ENCODE results near the gene MINDY4.

Gene MINDY4

DNA sequence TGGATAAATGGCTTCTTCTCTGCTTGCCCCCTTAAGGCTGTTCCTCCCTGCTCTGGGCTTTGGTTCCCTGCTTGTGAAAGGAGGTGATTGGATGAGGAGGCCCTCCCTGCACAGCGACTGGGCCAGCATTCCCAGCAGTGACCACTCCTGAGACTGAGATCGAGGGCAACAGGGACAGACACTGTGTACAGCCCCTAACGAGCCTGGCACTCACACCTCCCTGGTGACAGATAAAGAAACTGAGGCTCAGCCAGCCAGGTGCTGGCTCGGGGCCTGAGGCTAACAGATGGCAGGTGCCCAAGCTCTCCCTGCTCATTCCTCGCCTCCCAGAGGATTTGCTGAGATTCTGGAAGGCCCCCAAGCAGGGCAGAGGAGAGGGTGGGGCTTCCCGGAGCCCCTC lies 128.4 kb downstream of the MINDY4 start:
- DNase-seq (ENCODE audit: low read depth in 3 of 3, low spot score in 1 of 3): no peak

DNA sequence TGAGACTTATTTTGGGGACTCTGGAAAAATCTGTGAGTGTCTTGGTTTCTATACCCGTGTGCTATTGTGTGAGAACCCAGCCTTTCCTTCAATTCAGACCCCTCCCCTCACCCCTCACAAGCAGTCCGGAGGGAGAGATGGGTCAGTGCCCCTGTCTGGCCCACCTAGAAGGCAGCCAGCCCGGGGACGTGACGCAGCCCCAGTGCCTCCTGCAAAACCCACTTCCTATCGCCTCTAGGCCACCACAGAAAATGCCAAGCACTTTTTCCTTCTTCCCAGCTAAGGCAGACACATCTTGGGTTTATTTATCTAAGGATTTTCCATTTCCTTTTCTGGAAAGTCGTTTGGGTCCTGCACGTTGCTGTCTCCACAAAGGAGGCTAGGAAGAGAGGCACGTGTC lies 128.8 kb downstream of the MINDY4 start:
- no peak for DNase-seq (ENCODE audit: low read depth in 3 of 3, low spot score in 1 of 3)

DNA sequence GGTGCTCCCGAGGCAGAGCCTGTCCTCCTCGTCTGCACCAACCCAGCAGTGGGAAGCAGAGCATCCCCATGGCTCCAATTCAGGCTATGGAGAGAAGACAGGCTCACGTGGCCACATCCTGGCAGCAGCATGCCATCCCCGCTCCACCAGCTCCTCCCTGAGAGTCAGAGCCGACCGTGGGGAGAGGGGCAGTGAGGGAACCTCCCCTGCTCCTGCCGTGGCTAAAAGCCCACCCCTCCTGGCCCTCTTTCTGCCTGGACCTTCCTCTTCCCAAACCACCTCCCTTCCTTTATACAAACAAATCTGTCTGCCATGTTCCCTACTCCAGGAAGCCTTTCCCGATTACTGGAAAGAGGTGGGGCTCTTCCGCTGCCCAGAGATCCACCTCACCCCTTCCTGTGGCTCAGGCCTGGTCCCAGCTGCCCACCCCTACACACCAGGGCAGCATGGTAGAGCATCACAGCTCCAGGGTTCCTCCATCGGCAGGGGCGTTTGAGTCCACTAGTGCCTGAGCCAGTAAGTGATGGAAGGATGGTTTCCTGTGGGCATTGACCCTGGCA lies 129.7 kb downstream of the MINDY4 start:
- DNase-seq (ENCODE audit: low read depth in 3 of 3, low spot score in 1 of 3): no peak

DNA sequence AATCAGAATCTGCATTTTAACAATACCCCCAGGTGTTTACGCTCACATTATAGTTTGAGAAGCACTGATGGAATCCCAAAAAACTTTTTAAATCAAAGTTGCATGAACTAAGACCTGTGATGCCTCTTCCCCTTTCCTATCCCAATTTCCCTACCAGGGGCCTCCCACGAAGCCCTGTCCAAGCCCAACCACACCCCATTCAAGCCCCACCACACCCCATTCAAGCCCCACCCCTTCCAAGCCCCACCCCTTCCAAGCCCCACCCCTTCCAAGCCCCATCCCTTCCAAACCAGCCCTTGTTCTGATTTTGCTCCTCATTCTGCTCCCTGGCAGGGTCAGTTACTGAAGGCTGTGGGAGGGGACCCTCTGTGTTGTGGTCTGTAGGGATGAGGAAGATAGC lies 130.6 kb downstream of the MINDY4 start:
- no peak for DNase-seq (ENCODE audit: low read depth in 3 of 3, low spot score in 1 of 3)

DNA sequence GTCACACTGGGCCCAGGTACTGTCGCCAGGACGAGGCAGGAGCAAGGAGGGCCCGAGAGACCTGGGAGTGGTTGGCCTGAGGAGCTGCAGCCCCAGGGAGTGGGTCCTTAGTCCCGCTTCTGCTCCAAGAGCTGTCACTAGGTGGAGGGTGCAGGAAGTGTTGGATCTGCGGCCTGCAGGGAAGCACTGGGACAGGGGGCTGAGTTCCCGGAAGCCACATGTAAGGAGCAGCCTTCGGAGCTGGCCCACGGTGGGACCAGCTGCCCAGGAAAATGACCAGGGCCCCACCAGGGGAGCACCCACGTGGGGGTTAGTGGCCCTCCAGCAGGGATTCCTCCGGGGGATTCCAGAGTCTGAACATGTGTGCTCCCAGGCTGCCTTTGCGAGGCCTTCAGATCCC lies 131.2 kb downstream of the MINDY4 start:
- DNase-seq (ENCODE audit: low read depth in 3 of 3, low spot score in 1 of 3): no peak

DNA sequence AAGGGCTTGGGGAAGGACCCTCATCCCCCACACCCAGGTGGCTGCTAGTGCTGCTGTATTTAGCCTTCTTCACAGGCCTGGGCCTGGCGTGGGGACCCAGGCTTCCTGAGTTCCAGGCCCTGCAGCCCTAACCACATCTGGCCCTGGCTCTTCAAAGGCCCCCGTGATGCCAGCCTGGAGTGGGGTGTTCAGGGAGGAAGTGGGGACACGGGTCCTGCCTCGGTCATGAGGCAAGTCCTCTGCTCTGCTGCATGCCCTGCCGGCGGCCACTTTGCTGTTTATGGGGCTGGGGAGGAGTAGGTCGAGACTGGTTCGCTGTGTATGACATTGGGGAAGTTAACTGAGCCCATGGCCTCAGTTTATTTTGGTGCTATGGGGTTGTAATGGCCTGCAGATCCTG lies 131.9 kb downstream of the MINDY4 start:
- no peak for DNase-seq (ENCODE audit: low read depth in 3 of 3, low spot score in 1 of 3)

DNA sequence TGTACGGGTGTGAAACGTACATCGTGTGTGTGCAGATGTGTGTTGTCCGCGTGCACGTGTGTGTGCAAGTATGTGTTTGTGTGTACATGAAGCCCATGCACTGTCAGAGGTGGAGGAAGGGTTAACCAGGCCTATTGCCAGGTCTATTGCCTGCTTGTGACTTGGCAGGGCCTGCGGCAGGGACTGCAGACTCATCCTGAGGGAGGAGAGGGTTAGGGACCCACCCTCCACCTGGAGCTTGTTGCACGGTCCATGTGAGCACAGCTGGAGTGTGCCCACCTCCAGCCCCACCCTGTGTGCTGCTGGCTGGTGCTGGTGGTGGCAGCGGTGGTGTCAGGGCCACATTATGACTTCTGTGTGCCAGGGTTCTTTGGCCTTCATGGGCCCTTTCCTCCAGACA lies 133.3 kb downstream of the MINDY4 start:
- no peak for DNase-seq (ENCODE audit: low read depth in 3 of 3, low spot score in 1 of 3)

DNA sequence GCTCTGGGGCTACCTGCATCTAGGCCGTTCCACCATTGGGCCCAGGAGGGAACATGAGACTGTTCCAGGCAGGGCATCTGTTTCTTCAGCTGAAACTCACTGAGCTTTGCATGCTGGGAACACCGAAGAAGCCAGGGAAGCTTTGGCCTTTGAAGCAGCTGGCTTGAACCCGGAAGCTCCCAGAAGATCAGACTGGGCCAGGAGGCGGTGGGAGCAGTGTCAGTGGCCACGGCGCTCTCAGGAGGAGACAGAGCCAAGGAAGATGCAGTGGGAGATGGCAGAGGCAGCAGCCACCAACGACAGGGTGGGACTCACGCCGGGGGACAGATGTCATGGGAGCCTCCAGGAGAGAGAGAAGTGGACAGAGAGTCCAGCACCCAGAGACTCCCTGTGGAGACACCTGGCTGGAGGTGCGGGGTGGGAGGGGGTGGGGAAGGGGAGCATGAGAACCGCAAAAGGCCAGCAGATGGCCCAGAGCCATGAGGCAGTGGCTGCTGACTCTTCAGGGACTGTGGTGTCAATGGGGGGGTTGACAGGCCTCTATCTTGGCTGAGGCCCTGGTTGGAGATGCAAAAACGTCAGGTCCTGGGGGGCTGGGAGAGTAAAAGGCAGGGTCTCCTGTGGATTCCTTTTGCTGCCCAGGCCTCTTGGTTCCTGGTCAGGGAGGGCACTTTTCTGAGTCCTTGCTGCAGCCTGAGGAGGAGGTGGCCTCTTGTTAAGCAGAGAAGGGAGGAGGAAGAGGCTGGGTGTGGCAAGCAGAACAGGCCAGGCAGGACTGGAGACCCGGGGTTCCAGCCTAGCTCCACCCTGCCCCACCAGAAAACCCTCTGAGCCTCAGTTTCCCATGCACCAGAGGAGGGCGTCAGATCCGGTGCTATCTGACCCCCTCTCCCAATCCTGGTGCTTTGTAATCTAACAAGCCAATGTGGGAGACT lies 134.1 kb downstream of the MINDY4 start:
- no peak for DNase-seq (ENCODE audit: low read depth in 3 of 3, low spot score in 1 of 3)

DNA sequence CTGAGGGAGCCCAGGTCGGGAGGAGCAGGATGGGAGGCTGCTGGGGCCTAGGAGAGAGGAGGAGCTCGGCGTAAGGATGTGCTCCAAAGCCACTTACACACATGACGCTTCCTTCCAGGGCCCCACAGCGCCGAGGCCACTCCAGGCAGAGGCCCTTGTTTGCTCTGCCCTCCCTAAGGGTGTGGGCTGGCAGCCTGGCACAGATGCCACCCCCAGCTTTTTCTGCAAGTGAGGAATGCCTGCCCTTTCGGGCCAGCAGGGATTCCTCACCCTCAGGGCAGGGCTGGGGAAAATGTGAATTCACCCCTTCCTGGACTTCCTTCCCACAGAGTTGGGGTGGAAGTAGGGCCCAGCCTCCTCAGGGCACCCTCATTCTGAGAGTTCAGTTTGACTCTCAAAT lies 134.8 kb downstream of the MINDY4 start:
- DNase-seq (ENCODE audit: low read depth in 3 of 3, low spot score in 1 of 3): no peak

DNA sequence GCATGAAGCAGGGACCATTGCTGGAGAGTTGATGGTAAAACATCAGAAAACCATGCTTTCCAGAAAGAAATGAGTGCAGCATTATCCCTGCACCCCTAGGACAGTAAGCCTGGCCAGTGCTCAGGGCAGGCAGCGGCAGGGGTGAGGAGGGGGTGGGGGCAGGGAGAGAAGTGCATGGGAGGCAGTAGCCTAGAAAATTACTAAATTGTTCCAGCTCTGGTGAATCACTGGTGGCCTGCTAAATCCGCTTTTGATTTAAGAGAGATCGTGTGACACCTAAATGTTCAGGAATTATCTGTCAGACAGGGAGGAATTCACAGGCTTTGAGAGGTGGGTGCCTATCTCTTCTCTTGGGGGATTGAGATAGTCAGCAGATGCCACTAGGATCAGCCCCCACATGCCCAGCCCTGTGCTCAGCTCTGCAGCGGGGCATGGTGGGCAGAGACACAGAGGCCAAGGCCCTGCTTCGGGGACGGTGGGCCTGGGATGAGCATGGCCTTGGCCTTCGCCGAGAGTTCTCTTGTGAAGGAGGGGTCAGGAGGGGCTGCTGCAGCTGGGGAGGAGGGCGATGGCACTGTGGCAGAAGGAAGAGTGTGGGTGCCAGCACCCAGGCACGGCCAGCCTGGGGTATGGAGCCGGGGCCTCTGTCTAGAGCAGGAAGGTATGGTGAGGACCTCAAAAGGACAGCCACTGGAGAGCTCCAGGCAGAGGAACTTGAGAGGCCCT lies 135.5 kb downstream of the MINDY4 start:
- no peak for DNase-seq (ENCODE audit: low read depth in 3 of 3, low spot score in 1 of 3)

DNA sequence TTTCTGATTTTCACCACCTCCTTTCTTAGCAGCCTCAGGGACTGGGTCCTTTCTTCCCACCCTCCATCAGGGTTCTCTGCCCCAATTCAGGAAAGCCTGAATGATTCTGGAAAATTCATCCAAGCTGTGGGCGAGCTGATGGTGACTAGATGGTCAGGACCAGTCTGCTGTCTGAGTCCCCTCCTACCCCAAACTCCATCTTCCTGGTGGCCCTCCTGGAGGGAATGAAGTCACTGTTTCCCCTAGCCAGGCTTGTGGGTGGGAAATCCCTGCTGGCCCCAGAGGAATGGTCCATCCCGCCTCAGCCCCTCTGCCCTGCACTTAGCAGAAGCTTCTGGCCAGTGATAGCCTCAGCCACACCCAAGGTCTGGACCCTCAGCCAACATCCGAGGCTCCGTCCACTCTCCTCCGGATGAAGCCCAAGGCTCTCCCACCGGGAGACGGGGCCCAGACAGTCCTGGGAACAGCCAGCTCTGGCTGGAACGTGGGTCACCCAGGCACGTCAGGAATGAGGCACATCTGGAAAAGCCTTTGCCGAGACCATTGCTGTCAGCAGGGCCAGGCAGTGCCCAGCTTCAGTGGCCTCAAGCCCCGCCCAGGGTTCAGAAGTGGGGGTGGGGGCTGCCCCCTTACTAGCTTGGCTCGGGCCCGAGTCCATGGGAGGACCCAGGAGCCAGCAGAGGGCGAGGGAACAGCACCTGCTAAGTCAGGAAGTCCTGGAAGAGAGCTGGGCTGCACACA lies 136.5 kb downstream of the MINDY4 start:
- DNase-seq (ENCODE audit: low read depth in 3 of 3, low spot score in 1 of 3): no peak

DNA sequence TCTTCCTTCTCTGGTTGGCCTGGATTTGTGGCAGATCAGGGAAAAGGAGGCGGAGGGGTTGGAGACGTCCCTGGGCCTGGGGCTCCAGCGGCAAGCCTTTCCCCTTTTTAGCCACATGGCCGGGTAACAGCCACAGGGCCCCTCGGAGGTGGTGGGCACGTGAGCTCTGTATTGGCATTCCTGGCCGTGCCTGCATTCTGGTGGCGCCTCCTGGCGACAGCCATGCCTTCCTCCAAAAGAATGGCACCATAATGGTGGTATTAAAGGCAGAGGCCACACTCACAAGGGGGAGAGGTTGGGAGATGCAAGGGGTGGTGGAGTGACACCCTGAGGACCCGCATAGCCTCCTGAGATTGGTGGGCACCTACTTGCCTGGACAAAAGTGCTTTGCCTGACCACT lies 137.5 kb downstream of the MINDY4 start:
- DNase-seq (ENCODE audit: low read depth in 3 of 3, low spot score in 1 of 3): no peak

DNA sequence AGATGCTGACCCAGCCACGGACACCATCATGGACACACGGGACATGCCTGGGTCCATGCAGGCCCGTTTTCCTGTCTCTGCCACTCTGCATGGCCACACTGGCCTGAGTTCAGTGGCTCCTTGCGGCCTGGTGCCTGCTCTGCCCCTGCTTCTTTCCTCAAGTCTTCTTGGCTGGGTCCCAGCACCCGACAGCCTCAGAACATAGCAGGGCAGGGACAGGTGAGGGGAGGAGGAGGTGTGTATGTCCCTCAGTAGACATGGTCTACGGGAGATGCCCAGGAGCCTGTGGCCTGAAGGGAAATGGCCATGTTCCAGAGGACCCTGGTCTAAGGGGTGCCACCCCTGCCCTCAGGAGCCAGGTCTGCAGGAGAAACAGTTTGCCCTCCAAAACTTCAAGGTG lies 138.2 kb downstream of the MINDY4 start:
- DNase-seq (ENCODE audit: low read depth in 3 of 3, low spot score in 1 of 3): no peak

DNA sequence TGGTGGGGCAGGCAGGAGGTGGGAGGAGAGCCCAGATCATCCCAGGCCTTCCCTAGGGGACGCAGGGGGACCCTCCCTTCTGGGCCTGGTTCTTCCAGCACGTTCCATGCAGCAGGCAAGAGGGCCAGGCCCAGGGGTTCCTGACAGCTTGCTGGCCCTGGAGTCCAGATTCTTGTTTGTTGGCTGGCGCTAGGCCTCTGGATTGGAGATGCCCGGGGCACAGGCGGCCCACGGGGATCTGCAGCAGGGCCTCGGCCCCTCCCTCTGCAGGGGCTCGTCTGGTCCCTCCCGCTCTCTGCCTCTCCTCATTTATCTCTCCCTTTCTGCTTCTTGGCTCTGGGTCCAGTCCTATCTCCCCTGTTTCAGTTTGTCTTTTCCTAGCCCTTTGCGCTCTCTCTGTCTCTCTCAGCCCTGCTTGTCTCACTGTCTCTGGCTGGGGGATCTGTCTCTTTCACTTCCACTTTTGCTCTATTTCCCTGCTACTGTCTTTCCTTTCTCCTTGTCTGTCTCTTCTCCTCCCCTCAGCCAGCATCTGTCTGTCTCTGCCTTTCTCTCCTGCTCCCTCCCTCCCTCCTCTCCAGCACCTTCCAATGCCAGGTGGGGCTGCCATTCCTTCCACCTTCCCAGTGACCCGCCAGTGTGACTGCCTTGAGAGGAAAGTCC lies 139.3 kb downstream of the MINDY4 start:
- no peak for DNase-seq (ENCODE audit: low read depth in 3 of 3, low spot score in 1 of 3)

DNA sequence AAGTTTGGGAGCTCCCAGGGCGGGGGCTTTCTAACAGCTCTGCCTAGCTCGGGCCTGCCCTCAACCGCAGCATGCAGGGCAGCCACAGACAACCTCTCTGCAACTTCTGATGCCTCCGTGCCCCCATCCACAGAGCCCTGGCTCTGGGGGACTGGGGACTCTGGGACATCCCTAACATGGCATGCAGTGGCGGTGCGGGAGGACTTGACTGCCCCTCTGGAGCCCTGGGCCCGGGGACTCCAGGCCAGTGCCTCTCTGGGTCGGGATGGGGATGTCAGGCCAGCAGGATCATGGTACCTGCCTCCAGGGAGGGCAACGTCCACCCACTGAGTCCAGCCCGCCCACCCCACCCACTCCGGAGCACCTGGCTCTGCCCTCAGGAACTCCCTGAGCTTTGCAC lies 139.9 kb downstream of the MINDY4 start:
- no peak for DNase-seq (ENCODE audit: low read depth in 3 of 3, low spot score in 1 of 3)

DNA sequence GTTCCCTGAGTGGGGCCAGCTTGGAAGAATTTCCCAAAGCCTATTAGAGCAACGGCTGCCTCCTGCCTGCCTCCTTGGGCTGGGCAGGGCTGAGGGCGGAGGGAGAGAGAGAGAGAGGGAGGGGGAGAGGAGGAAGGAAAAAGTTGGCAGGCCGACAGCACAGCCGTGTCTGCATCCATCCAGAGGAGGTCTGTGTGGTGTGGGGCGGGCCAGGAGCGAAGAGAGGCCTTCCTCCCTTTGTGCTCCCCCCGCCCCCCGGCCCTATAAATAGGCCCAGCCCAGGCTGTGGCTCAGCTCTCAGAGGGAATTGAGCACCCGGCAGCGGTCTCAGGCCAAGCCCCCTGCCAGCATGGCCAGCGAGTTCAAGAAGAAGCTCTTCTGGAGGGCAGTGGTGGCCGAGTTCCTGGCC lies 140.3 kb downstream of the MINDY4 start, which contains the start of gene AQP1:
AQP1 (plus strand) TSS at position 293 of the 409 bp plus-strand sequence; CDS start at position 350, 57 bp downstream.
- no peak for DNase-seq (ENCODE audit: low read depth in 3 of 3, low spot score in 1 of 3)

DNA sequence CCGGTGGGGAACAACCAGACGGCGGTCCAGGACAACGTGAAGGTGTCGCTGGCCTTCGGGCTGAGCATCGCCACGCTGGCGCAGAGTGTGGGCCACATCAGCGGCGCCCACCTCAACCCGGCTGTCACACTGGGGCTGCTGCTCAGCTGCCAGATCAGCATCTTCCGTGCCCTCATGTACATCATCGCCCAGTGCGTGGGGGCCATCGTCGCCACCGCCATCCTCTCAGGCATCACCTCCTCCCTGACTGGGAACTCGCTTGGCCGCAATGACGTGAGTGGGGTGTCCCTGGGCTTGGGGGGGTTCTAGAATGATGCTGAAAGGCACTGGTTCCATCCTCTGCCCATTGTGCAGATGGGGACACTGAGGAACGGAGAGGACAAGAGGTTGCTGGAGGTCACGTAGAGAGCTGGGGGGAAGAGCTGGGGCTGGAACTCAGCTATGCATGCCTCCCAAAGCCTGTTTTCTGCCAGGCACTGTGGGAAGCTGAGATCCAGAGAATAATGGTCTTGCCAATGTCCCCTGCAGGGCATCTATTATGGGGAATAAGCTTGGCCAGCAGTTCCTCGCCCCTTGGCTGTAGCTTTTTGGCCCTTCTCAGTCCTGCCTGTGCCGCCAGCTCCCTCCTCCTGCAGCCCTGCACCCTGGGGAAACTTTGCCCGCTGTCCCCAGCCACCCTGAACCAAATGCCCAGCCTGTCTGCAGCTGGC lies 141.0 kb downstream of the MINDY4 start:
- DNase-seq (ENCODE audit: low read depth in 3 of 3, low spot score in 1 of 3): no peak

DNA sequence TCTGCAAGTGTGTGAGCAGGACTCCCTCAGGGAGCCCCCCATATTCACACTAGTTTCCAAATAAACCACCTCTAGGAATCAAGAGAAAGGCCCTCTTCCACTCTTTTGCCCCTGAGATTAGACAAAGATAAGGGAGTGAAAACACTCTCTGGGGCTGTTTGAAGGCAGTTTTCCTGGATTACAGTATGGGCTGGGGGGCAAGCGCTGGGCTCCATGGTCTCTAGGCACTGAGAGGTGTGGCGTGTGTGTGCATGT lies 141.4 kb downstream of the MINDY4 start:
- no peak for DNase-seq (ENCODE audit: low read depth in 3 of 3, low spot score in 1 of 3)

DNA sequence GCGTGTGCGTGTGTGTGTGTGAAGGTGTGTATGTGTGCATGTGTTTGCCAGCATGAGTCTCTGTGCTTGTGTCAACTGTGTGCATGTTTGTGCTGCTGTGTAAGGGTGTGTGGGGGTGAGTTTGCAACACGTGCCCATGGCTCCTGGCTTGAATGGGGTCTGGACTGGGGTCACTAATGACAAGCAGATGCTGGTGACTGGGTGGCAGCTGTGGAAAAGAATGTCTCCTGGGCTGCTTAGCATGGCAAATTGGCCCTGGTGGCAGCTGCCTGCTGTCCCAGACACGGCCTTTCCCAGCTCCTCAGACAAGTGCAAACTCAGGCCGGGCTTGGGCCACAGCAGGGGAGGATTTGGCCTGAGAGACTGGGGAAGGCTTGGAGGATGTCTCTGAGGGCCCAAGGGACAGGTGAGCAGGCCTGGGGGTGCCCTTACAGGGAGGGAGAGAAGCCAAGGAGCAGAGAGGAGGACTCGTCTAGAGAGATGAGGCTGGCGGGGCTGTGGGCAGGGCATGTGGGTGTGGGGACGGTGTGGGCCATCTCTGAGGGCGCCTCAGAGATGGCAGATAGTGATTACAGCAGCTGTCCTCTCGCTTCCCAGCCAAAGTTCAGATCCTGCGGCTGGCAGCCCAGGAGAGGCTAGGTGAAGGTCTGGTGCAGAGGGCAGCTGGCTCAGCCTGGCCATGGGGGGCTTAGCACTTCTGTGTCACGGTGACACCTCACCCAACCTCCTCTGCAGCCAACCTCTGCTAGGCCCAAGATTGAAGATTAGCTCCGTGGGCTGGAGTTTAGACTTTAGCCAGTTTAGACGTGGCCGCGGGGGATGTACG lies 142.0 kb downstream of the MINDY4 start:
- no peak for DNase-seq (ENCODE audit: low read depth in 3 of 3, low spot score in 1 of 3)
